ENCODE results near the gene UGP2. TPM values are rescaled to one million over a fixed set of nuclear protein-coding genes. Genes with fewer than 3 reads are reported as not detected.

Gene UGP2
- polyA plus RNA-seq, 3 donors = 22.3 to 71.8 (median 49.9) TPM

GRCh38 chr2:63882395-63883105 lies 40.9 kb downstream of the UGP2 start:
- H3K9ac ChIP-seq (ENCODE audit: insufficient read depth, low read length, poor library complexity, severe bottlenecking) = no peak overlapping the region
- peak overlapping the region in 3 of 7 donors; percentile 0 to 34 (median 13) for H3K27ac Mint-ChIP-seq
- H3K36me3 Mint-ChIP-seq = peaks cover 65 to 67% of the 10 kb centered on the region in 2 donors
- H3K27me3 ChIP-seq (ENCODE audit: control insufficient read depth in 2 of 2, insufficient read depth in 2 of 2, low read length in 2 of 2) = no peaks in the 10 kb centered on the region
- no peaks in the 10 kb centered on the region for H3K9me3 ChIP-seq (replicated peaks in 1 of 2; ENCODE audit: control insufficient read depth in 1 of 2, insufficient read depth in 1 of 2, low read length in 2 of 2)
- H3K4me1 Mint-ChIP-seq = no peaks in the 10 kb centered on the region
- no peaks in the 10 kb centered on the region for H3K27me3 Mint-ChIP-seq (ENCODE audit: low read depth in 3 of 3)
- H3K4me3 Mint-ChIP-seq = no peak overlapping the region
- peaks cover 69 to 88% of the 10 kb centered on the region in 2 donors for H3K36me3 ChIP-seq (replicated peaks in 1 of 2; ENCODE audit: control insufficient read depth in 1 of 2, insufficient read depth in 2 of 2, low read length in 2 of 2)
- TF ChIP-seq, protein P1, sequence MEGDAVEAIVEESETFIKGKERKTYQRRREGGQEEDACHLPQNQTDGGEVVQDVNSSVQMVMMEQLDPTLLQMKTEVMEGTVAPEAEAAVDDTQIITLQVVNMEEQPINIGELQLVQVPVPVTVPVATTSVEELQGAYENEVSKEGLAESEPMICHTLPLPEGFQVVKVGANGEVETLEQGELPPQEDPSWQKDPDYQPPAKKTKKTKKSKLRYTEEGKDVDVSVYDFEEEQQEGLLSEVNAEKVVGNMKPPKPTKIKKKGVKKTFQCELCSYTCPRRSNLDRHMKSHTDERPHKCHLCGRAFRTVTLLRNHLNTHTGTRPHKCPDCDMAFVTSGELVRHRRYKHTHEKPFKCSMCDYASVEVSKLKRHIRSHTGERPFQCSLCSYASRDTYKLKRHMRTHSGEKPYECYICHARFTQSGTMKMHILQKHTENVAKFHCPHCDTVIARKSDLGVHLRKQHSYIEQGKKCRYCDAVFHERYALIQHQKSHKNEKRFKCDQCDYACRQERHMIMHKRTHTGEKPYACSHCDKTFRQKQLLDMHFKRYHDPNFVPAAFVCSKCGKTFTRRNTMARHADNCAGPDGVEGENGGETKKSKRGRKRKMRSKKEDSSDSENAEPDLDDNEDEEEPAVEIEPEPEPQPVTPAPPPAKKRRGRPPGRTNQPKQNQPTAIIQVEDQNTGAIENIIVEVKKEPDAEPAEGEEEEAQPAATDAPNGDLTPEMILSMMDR (IDR thresholded peaks at IDR 0.05) = no peak
- intact Hi-C loops (cut with micrococcal nuclease) = no loop called here
- no peak overlapping the region for H2AFZ ChIP-seq (ENCODE audit: insufficient read depth, low read depth, low read length, poor library complexity, severe bottlenecking)
- no peaks in the 10 kb centered on the region for H3K9me3 Mint-ChIP-seq
- no peak overlapping the region for H3K4me3 ChIP-seq (replicated peaks in 1 of 3; ENCODE audit: low read depth in 2 of 3, low read length in 3 of 3)
- WGBS (ENCODE audit: insufficient coverage) = 100% methylated on average over 1 of the region's 3 CpGs
- peaks cover 19% of the 10 kb centered on the region for H3K79me2 ChIP-seq (ENCODE audit: insufficient read depth, low read length)
- H3K27ac ChIP-seq (ENCODE audit: low read depth in 1 of 2, low read length in 2 of 2) = peak overlapping the region in 1 of 2 donors; percentile 23
- no peak for DNase-seq
- H3K4me1 ChIP-seq (ENCODE audit: control insufficient read depth in 1 of 2, insufficient read depth in 2 of 2, low read length in 2 of 2) = no peaks in the 10 kb centered on the region
- H4K20me1 ChIP-seq (ENCODE audit: insufficient read depth, low read length) = peaks cover 12% of the 10 kb centered on the region
- H3K4me2 ChIP-seq (replicated peaks; ENCODE audit: extremely low read depth, low read length, poor library complexity, severe bottlenecking) = no peak overlapping the region

GRCh38 chr2:63886445-63886844 lies 44.7 kb downstream of the UGP2 start:
- no peak for DNase-seq
- Histone ChIP-seq H3K36me3 (replicated peaks in 1 of 2; ENCODE audit: control insufficient read depth in 1 of 2, insufficient read depth in 2 of 2, low read length in 2 of 2) (peaks cover 87 to 99% of the 10 kb centered on the region in 2 donors), H3K4me3 (replicated peaks in 1 of 3; ENCODE audit: low read depth in 2 of 3, low read length in 3 of 3) (no peak overlapping the region), H3K9ac (ENCODE audit: insufficient read depth, low read length, poor library complexity, severe bottlenecking) (no peak overlapping the region), H3K27ac (ENCODE audit: low read depth in 1 of 2, low read length in 2 of 2) (no peak overlapping the region), H2AFZ (ENCODE audit: insufficient read depth, low read depth, low read length, poor library complexity, severe bottlenecking) (no peak overlapping the region), H3K27me3 (ENCODE audit: control insufficient read depth in 2 of 2, insufficient read depth in 2 of 2, low read length in 2 of 2) (no peaks in the 10 kb centered on the region), H3K4me1 (ENCODE audit: control insufficient read depth in 1 of 2, insufficient read depth in 2 of 2, low read length in 2 of 2) (no peaks in the 10 kb centered on the region), H3K4me2 (replicated peaks; ENCODE audit: extremely low read depth, low read length, poor library complexity, severe bottlenecking) (no peak overlapping the region), H4K20me1 (ENCODE audit: insufficient read depth, low read length) (peaks cover 4% of the 10 kb centered on the region), H3K9me3 (replicated peaks in 1 of 2; ENCODE audit: control insufficient read depth in 1 of 2, insufficient read depth in 1 of 2, low read length in 2 of 2) (no peaks in the 10 kb centered on the region), H3K79me2 (ENCODE audit: insufficient read depth, low read length) (no peaks in the 10 kb centered on the region)
- Mint-ChIP-seq H3K4me1 (no peaks in the 10 kb centered on the region), H3K4me3 (no peak overlapping the region), H3K36me3 (peaks cover 77 to 86% of the 10 kb centered on the region in 2 donors), H3K9me3 (no peaks in the 10 kb centered on the region), H3K27me3 (ENCODE audit: low read depth in 3 of 3) (no peaks in the 10 kb centered on the region), H3K27ac (peak overlapping the region in 2 of 7 donors; percentile 2 to 73)
- intact Hi-C loops (cut with micrococcal nuclease) = no loop called here
- 100% methylated on average over 1 of the region's 2 CpGs for WGBS (ENCODE audit: insufficient coverage)
- TF ChIP-seq, protein P1 (IDR thresholded peaks at IDR 0.05) = no peak
